ENCODE measurements around the gene LIG1.

DNA sequence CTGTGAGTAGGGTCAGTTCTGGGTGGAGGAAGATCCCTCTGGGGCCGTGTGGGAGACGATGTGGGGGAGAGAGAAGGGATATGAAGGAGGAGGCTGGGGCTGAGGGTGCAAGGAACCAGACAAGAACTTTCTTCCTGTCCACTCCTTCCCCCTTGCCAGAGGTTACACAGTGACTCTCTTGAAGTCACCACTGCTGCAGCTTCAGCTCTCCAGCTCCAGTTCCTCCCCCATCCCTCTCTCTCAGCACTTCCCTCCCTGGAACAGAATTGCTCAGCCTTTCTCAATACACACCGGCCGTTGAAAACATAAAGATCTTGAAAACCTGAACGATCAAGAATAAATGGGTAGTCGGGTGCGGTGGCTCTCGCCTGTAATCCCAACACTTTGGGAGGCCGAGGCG, 5.4 kb upstream of the LIG1 start:
- TF ChIP-seq, protein P1, sequence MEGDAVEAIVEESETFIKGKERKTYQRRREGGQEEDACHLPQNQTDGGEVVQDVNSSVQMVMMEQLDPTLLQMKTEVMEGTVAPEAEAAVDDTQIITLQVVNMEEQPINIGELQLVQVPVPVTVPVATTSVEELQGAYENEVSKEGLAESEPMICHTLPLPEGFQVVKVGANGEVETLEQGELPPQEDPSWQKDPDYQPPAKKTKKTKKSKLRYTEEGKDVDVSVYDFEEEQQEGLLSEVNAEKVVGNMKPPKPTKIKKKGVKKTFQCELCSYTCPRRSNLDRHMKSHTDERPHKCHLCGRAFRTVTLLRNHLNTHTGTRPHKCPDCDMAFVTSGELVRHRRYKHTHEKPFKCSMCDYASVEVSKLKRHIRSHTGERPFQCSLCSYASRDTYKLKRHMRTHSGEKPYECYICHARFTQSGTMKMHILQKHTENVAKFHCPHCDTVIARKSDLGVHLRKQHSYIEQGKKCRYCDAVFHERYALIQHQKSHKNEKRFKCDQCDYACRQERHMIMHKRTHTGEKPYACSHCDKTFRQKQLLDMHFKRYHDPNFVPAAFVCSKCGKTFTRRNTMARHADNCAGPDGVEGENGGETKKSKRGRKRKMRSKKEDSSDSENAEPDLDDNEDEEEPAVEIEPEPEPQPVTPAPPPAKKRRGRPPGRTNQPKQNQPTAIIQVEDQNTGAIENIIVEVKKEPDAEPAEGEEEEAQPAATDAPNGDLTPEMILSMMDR (IDR thresholded peaks at IDR 0.05), result no peak
- TF ChIP-seq POLR2A (IDR thresholded peaks at IDR 0.05), result no peak
